ENCODE measurements around the gene FRMD4A.
"Not testable (repeated sequence)": the region's sequence is repeated elsewhere in the genome, so short reads cannot be mapped to it uniquely, and the experiment has no call there.

The FRMD4A gene

GRCh38 chr10:13955409-13956068 is 375.2 kb downstream of the FRMD4A start:
- no peak for DNase-seq (ENCODE audit: low read depth in 2 of 2, low spot score in 1 of 2)

- DNase-seq (ENCODE audit: low read depth in 2 of 2, low spot score in 1 of 2) = not testable (repeated sequence)
Measured at GRCh38 chr10:13954195-13954594, 376.5 kb downstream of the FRMD4A start.

GRCh38 chr10:13953371-13953770 is 377.4 kb downstream of the FRMD4A start:
- DNase-seq (ENCODE audit: low read depth in 2 of 2, low spot score in 1 of 2) = no peak

GRCh38 chr10:13950543-13950939 is 380.2 kb downstream of the FRMD4A start:
- DNase-seq (ENCODE audit: low read depth in 2 of 2, low spot score in 1 of 2) = no peak

GRCh38 chr10:13949844-13950542 is 380.7 kb downstream of the FRMD4A start:
- DNase-seq (ENCODE audit: low read depth in 2 of 2, low spot score in 1 of 2) = no peak

GRCh38 chr10:13946209-13946460 is 384.6 kb downstream of the FRMD4A start:
- no peak for DNase-seq (ENCODE audit: low read depth in 2 of 2, low spot score in 1 of 2)

GRCh38 chr10:13945390-13946208 is 385.1 kb downstream of the FRMD4A start:
- no peak for DNase-seq (ENCODE audit: low read depth in 2 of 2, low spot score in 1 of 2)

- no peak for DNase-seq (ENCODE audit: low read depth in 2 of 2, low spot score in 1 of 2)
Measured at GRCh38 chr10:13944823-13945222, 385.9 kb downstream of the FRMD4A start.

GRCh38 chr10:13943735-13944398 is 386.9 kb downstream of the FRMD4A start:
- no peak for DNase-seq (ENCODE audit: low read depth in 2 of 2, low spot score in 1 of 2)

GRCh38 chr10:13942035-13942434 is 388.7 kb downstream of the FRMD4A start:
- DNase-seq (ENCODE audit: low read depth in 2 of 2, low spot score in 1 of 2) = no peak

- DNase-seq (ENCODE audit: low read depth in 2 of 2, low spot score in 1 of 2) = no peak
Measured at GRCh38 chr10:13939391-13939790, 391.3 kb downstream of the FRMD4A start.

GRCh38 chr10:13938950-13939349 is 391.8 kb downstream of the FRMD4A start:
- DNase-seq (ENCODE audit: low read depth in 2 of 2, low spot score in 1 of 2) = no peak

GRCh38 chr10:13936826-13937225 is 393.9 kb downstream of the FRMD4A start:
- no peak for DNase-seq (ENCODE audit: low read depth in 2 of 2, low spot score in 1 of 2)

- no peak for DNase-seq (ENCODE audit: low read depth in 2 of 2, low spot score in 1 of 2)
Measured at GRCh38 chr10:13930120-13930519, 400.6 kb downstream of the FRMD4A start.

GRCh38 chr10:13928451-13928850 is 402.3 kb downstream of the FRMD4A start:
- no peak for DNase-seq (ENCODE audit: low read depth in 2 of 2, low spot score in 1 of 2)

GRCh38 chr10:13925971-13926780 is 404.5 kb downstream of the FRMD4A start:
- DNase-seq (ENCODE audit: low read depth in 2 of 2, low spot score in 1 of 2) = no peak

- no peak for DNase-seq (ENCODE audit: low read depth in 2 of 2, low spot score in 1 of 2)
Measured at GRCh38 chr10:13924040-13924725, 406.5 kb downstream of the FRMD4A start.

- DNase-seq (ENCODE audit: low read depth in 2 of 2, low spot score in 1 of 2) = no peak
Measured at GRCh38 chr10:13922586-13922985, 408.1 kb downstream of the FRMD4A start.

GRCh38 chr10:13921941-13922340 is 408.8 kb downstream of the FRMD4A start:
- no peak for DNase-seq (ENCODE audit: low read depth in 2 of 2, low spot score in 1 of 2)

GRCh38 chr10:13921131-13921530 is 409.6 kb downstream of the FRMD4A start:
- not testable (repeated sequence) for DNase-seq (ENCODE audit: low read depth in 2 of 2, low spot score in 1 of 2)
